ENCODE measurements around the gene JAK1.

Gene JAK1

DNA sequence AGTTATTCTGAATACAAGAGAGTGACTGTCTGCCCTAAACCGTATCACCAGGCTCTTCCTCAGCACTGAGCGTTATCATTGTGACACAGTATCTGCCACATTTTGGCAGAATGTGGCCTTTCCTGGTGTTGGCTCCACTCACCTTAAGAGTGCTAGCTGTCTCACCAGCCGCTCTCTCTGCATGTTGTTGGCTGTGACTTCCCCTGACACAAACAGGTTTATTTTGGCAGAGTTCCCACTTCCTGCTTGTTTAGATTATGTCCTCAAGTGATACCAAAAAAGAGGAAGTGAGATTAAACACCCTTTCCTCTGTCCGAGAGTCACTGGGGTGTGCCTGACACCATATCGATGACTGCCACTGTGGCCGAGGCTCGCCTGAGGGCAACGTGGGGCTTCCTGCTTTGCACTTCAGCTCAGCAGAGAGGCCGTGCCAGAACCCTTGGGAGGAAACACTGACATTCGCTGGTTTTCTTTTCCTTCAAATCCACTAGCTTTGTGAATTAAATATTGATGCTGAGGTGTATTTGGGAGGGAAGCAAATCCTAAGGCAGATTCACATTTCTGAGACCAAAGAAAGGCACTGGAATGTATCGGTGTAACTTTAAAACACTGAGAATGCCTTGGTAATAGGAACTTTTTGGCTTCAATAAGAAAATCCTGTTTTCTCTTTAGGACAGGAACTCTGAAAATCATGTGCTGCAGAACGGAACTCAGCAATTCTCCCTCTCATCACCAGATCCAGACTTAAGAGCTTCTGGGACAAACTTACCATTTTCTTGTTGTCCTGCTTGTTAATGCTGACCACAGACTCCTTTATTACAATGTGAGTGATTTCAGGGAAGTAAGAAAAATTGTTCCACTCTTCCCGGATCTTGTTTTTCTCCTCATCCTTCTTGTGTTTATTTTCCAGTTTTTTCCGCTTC, 102.1 kb downstream of the JAK1 start:
- no peak for DNase-seq (ENCODE audit: low read depth)

DNA sequence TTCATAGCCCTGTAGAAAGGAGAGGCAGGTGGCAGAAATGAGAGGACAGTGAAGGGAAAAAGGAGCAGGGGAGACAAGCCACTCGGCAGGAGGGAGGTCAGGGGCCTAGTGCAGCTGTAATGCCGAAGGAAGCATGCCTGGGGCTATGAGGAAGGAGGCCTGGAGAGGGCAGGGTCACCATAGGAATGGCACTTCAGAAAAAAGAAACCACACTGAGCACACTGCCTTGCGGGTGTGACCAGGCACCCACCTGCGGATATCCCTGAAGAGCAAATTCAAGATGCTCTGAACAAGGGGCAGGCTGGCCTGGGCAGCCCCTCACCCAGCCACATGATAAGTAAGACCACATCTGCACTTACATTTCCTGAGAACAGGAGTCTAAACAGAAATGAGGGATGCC, 104.7 kb downstream of the JAK1 start:
- DNase-seq (ENCODE audit: low read depth), result no peak

DNA sequence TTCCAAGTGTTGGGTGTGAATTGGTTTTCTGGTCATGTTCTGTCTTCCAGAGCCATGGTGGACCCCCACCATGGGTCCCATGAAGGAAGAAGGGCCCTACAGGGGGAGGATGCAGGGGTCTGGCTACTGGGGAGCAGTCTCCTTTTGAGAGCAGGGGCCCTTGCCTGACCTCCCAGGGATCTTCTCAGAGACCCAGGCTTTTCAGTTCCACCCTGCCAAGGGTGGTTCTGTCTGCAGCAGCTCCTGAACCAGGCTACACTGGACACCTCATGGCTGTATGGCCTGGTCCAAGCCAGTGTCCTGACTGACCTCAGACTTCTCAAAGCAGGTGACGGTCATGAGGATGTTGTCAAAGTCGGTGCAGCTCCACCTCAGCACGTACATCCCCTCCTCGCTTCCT, 109.0 kb downstream of the JAK1 start:
- DNase-seq (ENCODE audit: low read depth), result no peak

DNA sequence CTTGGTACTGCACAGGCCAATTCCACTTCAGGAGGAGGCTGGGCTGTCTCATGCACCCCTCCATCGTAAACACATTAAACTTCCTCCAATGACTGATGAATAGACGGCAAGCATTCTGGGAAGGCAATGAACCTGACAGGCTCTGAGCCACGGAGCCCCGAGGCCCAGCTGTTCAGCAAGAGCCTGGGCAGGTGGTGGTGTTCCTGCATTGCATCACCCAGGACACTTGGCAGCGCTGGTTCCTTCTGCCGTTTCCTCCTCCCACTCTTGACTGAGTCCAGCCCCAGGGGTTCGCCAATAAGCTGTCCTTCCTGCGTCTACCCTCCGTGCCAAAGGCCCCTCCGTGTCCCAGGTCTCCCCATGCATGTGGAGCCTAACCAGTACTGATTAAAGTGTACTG, 109.8 kb downstream of the JAK1 start:
- DNase-seq (ENCODE audit: low read depth), result no peak

DNA sequence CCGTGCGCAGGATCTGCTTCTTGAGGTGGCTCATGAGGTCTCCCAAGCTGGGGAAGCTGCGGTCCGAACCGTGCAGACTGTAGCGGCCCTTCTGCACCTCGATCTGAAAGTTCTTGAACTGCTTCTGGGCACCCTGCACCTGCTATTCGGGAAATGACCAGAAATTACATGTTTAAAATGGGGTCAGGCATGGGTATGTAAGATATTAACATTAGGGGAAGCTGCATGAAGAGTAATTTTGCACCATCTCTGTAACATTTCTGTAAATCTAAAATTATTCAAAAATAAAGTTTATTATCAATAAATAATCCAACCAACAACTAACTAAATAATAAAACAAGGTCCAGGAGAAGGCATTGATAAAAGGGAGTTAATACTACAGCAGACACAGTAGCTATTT, 110.8 kb downstream of the JAK1 start:
- DNase-seq (ENCODE audit: low read depth), result no peak

DNA sequence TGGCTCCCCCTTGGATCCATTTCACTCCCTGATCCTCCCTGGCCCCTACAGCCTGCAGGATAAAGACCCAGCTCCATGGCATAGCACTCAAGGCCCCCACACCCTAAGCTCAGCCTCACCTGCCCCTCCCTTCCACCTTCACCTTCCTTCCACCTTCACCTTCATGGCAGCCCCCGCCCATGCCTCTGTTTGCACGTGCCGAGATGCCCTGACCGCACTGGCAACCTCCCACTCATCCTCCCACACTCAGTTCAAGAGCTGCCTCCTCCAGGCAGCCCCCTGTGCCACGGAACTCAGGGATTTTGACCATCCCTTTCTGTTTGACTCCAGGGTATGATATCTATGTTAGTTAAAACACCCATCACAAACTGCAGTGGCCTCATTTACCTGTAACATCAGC, 111.7 kb downstream of the JAK1 start:
- DNase-seq (ENCODE audit: low read depth), result no peak

DNA sequence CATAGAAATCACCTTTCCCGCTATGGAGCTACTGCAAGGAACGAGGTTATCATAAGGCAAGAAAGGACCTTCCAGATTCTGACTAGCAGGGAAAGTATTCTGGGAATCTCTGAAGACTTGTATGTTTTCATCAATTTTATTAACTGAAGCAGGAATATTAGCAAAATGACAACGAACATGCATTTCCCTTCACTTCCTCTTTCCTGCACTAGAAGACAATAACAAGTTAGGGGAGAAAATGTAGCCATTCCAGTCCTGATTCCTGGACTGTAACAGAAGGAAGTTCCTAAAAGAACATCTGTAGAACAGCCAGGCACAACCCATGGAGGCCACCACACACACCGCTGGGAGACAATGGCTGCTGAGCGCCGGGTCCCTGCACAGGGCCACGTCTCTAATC, 114.7 kb downstream of the JAK1 start:
- DNase-seq (ENCODE audit: low read depth), result no peak

DNA sequence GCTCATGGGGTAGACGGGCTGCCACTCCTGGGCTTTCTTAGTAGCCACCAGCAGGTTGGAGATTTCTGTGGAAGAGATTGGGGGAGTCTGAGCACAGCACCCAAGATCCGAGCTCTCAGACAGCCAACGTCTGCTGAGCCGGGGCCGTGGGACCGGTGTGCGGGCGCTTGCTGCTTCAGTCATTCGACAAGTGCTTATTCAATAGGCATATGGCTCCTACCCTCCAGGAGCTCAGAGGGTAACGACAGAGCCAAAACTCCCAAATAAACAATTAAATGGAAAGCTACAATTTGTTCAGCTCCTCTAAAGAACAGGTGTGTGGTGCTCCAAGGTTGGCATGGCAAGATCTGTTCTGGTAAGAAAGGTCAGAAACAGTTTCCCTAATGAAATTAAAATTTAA, 115.5 kb downstream of the JAK1 start:
- DNase-seq (ENCODE audit: low read depth), result no peak

DNA sequence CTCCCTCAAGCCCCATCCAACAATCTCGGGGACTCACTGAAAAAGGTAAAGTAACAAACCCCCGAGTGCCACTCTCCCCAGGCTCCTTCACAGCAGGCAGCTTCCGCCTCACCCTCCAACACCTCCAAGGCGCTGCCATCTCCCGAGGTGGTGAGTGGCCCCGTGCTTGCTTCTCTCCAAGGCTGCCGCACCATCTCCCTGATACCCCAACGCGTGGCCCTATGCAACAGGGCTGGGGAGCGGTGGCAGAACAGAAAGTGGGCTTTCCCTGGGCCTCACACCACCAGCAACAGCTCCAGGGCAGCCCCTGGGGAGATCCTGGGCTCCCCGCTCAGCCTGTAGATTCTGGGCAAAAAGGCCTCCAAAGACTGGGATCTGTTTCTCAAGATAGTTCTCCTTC, 116.4 kb downstream of the JAK1 start:
- no peak for DNase-seq (ENCODE audit: low read depth)

DNA sequence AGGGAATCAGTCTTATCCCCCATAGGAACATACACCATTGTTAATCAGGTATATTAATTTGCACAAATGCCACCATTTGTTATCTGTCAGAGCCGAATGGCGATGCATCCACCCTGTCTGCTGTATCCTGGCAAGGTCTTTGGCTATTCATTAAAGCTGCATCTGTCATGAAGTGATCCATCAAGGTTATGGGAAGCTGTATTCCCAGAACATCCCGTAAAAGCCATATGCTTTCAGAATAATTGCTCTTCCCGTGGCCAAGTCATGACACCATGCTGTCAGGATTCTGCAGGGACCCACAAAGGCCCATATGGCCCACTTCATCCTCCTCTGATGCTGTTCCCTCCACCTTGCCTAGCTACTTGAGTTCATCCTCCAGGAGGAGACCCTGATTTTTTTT, 117.5 kb downstream of the JAK1 start:
- DNase-seq (ENCODE audit: low read depth), result no peak

DNA sequence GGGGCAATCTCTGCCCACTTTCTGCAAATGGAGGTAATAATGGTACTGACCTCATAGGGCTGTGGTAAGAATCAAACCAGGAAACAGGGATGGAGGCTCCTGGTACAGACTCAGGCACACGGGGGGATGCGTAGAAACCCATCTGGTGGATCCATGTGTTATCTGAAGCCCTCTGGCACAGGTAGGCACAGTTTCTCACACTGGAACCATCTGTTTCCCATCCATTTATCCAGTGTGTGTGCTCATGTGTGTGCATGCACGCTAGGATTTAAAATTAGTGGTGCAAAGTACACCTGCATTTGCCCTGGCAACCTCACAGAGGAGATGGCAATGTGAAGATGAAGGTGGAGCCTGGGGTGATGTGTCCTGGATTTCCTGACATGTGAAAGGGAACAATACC, 118.2 kb downstream of the JAK1 start:
- DNase-seq (ENCODE audit: low read depth), result no peak

DNA sequence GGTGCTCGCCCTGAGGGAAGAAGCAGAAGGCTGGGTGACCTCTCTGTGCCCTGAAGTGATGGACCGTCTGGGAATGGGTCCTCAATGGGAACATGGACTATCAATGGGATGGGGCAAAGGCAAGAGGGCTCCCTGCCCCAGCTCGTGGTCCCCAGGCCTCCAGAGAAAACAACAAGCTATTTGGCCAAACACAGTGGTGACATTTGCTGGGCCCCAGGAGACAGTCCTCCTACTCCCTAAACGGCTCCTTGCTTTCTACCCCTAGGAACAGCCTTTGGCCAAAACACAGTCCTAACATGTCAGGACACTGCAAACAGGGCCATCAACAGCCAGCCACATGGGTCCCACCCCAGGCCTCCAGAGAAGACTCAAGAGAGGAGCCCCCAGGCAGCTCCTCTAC, 118.7 kb downstream of the JAK1 start:
- no peak for DNase-seq (ENCODE audit: low read depth)

DNA sequence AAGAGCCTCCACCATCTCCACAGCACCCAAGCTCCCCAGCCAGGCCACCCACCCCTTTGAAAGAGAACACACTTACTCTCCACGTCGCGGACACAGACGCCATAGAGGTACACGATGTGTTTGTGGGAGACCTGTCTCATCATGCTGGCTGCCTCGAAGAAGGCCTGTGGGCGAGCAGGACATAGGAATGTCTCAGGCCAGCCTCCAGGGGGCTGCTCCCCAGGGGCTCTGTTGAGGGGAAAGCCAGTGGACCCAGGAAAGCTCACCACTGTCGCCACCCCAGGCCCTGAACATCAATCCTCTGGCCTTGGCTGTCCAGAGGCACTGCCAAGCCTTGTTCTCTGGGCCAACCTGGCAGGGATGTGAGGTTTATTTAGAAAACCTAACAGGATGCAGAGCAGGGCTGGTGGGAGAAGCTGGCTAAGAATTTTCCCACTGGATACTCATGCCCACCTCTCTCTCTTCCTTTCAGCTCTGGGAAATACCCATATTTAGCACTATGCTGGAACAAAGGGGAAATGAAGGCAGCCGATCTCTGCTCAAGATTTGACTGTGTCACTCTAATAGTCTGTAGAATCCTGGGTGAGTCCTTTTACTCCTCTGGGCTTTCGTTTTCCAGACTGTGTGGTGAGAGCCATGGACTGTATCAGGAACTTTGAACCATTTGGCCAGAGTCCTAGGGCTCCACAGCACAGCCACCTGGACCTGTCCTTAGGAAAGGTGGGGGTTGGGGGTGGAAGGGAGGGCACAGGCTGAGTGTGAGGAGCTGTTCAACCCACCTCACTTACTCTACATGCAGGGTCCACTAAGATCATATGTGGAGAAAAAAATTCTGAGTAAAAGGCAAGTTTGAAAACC, 119.5 kb downstream of the JAK1 start:
- DNase-seq (ENCODE audit: low read depth), result no peak

DNA sequence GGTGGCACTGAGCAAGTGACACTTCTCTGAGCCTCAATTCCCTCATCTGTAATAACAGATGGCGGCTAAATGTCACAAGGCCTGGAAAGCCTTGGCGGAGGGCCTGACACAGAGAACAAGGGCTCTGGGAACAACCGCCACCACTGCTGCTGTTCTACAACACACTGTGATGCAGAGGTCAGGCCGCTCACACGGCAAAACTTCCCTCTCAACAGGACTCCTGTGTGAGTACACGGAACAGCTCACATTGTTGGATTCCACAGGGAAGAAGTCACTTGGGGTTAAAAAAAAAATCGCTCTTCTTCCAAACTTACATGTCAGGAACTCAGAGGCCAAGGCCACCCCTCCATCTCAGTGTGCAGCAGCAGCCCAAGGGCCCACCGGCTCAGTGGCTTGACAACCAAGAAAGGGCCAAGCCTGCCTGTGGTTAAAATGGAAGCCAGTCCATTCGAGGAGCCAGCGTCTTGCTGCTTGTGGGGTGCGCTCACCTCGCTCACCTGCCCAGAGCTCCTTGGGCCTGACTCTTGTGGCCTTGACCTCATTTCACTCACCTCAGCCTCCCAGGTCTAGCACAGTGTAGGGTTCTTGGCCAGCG, 120.4 kb downstream of the JAK1 start:
- no peak for DNase-seq (ENCODE audit: low read depth)

DNA sequence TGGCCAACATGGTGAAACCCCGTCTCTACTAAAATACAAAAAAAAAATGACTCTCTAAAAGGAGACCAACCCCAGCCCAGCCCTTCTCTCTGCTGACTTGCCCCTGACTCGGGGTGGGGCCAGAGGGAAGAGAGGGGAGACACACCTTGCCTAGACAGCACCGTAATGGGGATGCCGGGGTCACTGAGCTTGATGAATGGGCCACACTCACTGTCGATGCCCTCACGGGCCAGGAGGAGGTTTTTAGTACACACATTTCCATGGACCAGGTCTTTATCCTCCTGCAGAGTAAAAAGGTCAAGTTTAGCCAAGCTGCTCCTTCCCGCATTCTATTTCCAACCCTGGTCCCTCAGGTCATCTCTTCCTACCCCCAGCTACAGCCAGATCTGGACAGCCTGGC, 121.7 kb downstream of the JAK1 start:
- DNase-seq (ENCODE audit: low read depth), result no peak

DNA sequence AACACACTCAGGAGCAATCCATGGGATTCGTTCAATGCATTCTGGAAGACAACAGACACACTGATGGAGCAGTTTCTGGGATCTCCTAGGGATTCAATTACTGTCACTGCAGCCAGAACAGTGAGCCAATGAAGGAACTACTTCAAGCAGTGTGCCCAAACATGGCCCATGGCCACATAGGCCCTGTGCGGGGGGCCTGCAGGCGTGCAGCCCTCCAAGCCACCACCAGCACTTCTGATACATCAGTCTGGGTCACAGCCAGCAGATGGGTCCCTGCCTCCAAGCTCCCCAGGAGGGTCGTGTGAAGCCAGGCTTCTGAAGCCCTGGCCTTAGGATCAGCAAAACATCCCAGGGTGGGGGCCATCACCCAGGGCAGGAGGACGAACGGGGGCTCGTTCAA, 122.2 kb downstream of the JAK1 start:
- no peak for DNase-seq (ENCODE audit: low read depth)

DNA sequence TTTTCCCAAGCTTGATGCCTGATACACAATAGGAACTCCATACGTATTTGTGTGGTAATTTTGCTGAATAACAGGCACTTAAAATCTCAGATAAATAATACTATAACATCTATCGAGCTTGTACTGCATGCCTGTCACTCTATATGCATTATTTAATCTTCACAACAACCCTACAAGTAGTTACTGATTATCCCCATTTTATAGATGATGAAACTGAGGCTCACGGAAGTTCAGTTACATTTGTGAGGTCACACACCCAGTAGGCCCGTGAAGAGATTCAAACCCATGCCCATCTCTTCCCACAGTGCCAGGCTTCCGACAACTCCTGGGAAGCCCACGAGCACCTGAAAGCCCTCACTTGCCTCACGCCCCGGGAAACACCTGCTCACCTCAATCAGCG, 122.7 kb downstream of the JAK1 start:
- no peak for DNase-seq (ENCODE audit: low read depth)

DNA sequence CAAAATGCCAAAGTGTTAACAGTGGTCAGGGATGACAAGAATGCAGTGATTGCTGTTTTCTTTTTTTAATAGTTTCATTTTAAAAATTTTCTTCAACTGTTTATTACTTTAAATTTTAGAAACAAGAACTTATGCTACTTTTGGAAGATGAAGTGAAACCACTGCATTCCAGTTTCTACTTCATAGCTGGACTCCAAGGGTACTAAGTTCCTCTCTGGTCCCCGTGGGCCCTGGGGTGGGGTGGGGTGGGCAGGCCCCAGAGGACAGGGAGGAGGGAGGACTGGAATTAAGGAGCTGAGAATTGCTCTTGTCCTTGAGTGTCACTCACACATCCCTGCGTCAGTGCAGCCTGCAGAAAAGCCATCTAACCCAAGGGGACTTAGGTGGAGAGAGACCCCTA, 124.1 kb downstream of the JAK1 start:
- DNase-seq (ENCODE audit: low read depth), result no peak

DNA sequence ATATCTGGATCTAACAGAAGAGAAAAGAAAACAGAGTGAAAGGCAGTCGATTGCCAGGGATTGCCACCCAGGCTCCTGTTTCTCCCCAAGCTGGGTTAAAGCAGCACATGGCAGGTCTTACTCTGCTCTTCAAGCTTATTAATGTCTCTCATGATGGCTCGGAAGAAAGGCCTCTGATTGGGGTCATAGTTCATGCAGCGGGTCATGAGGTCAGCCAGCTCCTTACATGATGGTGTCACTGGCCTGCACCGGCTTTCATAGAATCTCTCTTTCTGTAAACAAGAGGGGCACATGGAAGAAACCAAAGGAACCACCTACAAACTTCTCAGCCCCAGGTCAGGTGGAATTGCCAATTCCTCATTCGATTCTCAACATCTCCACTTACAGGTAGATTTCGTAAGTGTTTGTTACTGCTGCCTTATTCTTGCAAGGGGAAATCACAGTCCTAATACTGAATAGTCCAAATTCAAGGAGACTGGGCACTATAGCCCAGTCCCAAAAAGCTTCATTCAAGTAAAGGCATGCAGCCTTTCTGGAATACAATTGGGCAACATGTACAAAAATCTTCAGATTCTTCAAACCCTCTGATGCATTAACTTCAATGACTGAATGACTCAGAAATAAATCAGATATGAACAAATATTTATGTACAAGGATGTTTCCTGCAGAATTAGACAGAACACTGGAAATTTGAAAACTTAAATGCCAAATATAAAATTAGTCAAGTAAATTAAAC, 124.9 kb downstream of the JAK1 start:
- DNase-seq (ENCODE audit: low read depth), result no peak

DNA sequence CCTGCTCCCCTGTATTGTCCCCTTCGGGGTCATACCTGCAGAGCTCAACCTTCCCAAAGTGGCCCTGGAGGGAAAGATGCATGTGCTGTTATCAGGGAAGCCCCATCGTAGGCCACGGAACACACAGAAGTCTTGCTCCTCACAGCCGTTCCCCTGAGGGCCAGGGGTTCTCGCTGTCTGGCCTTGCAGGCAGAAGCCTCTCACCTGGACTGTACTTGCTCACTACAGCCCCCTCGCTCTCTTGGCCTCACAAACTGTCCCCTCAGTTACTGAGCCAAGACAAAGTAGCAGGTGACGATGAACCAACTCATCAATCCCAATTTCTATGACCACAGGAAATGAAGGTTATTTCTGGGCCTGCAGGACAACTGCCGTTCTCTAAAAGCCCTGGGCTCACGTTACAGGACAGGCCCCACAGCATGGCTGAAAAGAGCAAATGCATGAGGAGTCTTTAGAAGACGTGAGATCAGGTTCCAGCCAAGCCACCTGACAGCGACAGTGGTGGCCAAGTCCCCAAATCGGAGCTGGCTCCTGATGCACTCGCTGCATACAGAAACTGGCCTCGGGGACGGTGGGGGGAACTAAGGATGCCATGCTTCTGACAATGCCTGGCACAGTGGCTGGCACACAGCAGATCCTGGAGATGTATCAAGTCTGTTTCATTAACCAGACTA, 126.5 kb downstream of the JAK1 start:
- DNase-seq (ENCODE audit: low read depth), result no peak

DNA sequence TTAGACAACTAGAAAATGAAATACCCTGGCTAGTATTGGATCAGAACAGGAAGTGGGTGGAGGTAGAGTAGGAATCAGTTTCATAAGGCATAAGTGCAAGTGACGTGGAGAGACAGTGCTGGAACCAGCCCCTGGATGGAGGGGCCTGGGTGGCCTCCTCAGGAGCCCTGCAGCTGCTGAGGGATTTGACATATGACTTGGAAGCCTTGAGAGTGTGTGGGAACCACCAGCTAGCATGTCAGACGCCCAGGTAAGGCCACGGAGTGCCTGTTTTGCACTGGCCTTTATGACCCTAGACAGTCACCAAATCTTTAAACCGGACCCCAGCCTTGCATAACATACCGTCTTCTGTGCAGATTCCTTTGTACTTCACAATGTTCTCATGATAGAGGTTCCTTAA, 127.1 kb downstream of the JAK1 start:
- DNase-seq (ENCODE audit: low read depth), result no peak

DNA sequence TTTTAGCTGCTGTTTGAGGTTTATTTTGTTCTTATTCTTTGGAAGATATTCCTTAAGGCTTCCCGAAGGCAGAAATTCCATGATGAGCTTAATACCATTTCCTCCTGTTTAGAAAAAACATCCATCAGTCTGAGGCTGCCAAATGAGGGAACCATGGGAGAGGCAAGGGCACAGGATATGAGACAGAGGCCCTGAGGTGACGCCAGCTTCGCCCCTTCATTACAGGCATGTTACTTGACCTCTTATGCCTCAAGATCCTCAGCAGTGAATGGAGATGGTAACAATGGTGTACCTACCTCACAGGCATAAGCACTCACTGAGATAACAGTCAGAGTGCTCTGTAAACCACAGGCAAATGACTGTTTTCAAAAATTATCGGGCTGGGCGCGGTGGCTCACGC, 127.9 kb downstream of the JAK1 start:
- no peak for DNase-seq (ENCODE audit: low read depth)

All from GM04504 (cell line).